Muscle of back (tissue), 11 donors: Measurements from ENCODE around the gene VWC2L. TPM values are rescaled to one million over a fixed set of nuclear protein-coding genes. Genes with fewer than 3 reads are reported as not detected.
A peak's percentile ranks its signal among the peaks of the same experiment; 100 is the strongest.

Experiments used
- DNase-seq, 3 donors: peaks; one replicate each; pipeline versions ENCODE4 v3.0.0 to v3.0.0-alpha.2; 2013
- polyA plus RNA-seq, 10 donors: library from polyadenylated mRNA; unstranded; fragments of 120-200 nt; gene quantifications; one replicate each; pipeline ENCODE4 v1.2.1, GENCODE V29; 2013; ENCODE audit not compliant: insufficient read length in 10 of 10

VWC2L gene
- polyA plus RNA-seq, 10 donors, result not detected

DNA sequence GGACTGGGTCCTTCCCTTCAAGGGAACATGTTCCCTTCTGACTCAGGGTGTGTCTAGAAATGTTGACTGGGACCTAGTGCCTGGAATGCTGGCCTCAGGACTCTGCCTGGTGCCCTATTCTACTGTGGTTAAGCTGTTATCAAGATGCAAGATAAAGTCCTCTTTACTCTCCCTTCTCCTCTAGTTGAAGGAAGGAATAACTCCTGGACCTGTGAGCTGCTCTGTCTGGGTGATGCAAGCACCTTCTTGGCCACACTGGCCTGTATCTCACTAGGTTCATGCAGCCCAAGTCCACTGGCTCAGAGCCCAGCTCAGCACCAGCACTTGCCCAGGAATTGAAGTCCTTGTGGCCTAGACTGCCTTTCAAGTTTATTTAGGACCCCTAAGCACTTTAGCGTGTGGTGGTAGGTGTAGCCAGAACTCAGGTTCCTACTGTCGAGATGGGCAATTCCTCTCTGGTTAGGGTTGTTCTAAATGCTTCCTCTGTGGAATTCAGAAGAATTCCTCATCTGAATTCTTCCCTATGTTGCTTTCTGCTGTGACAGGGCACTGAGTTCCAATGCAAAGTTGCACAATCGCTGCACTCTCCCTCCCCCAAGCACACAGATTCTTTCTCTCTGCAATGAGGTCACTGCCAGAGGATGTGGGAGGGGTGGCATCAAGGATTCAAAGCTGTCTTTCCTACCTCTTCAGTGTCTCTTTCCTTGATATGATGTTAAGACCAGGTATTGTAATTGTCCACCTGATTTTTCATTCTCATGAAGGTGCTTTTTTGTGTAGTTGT, 54.7 kb downstream of the VWC2L start:
- no peak for DNase-seq

GRCh38 chr2:214469728-214470127, 58.9 kb downstream of the VWC2L start:
- DNase-seq, result no peak

DNA sequence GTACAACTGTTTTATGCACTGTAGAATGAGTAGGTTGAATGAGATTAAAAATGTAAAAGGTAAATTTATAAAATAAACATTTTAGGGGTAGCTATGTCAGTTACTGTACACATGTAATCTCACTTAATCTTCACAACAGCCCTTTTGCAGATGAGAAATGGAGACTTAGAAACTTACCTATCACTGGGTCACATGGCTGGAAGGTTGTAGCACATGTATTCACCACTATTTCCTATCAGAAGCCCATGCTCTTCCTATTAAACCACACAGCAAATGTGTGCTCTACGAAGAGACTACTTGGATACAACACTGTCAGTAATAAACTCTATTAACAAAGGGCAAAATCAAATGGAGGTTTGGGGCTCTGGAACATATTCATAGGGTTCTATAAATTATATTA, 60.5 kb downstream of the VWC2L start:
- DNase-seq, result no peak

DNA sequence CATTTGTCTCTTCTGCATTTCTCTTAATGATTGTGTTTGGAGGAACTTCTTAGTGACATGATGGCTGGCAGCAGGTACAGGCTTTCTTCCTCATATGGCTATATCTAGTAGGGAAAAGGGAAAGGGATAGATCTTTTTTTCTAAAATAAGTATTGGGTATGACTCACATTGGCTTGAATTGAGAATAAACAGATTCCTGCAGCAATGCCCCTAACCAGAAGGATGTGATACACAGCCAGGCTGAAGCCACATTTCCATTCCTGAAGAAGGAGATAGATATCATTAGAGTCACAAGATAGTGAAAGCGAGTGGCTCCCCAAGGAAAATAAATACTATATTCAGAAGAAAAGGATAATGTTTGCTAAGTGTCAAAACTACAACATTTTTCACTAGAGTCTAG, 61.1 kb downstream of the VWC2L start:
- DNase-seq, result no peak

- no peak for DNase-seq
Measured at GRCh38 chr2:214477305-214477704, 66.5 kb downstream of the VWC2L start.

- peak; percentile 28 to 49 (median 34) for DNase-seq
Measured at GRCh38 chr2:214481204-214481603, 70.3 kb downstream of the VWC2L start.

- DNase-seq, result no peak
Measured at GRCh38 chr2:214482728-214483127, 71.9 kb downstream of the VWC2L start.

DNA sequence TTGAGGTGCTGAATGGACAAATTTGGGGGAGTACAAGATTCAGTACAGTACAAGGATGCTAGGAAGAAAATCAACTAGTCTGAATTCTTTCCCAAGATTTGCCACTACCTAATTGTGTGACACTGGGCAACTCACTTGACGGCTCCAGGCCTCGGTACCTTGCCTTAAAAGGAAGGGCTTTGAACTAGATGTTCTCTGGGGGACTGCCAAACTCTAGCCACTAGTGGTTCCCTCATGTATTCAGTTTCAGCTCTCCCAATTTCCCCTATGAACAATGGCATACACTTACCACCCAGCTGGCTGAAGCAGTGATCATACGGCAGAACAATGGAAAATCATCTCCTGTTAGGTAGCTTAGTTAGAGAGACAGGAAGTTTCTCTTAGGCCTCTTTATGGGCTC, 73.4 kb downstream of the VWC2L start:
- DNase-seq, result no peak

GRCh38 chr2:214484701-214485100, 73.8 kb downstream of the VWC2L start:
- no peak for DNase-seq

DNA sequence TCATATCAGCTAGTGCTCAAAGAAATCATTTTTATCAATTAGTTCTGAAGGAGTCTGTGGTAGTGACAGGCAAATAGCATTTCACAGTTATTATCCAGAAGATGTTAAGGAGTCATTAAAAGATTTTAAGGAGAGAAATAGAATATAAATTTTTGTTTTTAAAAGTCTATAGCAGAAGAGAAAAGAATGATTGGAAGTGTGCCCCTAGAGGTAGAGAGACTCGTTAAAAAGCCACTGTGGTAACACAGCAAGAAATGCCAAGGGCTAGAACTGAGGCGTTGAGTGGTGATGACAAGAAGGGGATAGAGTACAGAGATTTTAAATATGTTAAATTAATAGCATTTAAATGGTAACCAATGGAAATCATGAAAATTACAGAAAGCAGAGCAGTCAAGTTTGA, 78.3 kb downstream of the VWC2L start:
- no peak for DNase-seq

DNA sequence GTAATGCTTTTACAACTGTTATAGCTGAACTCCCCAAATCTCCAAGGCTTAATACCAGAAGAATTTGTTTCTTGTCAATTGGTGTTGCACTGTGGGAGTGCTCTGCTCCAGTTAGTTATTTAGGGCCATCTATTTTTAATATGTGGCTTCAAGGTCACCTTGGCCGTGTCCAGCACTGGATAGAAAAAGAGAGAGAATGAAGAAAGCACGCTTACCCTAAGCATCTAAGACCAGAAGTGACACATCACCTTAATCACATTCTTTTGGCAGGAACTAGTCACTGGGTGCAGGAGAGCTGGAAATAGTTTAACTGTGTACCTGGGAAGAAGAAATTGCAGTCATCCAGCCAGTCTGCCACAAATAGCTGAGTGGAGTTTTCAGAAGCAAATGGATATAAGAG, 78.8 kb downstream of the VWC2L start:
- no peak for DNase-seq

DNA sequence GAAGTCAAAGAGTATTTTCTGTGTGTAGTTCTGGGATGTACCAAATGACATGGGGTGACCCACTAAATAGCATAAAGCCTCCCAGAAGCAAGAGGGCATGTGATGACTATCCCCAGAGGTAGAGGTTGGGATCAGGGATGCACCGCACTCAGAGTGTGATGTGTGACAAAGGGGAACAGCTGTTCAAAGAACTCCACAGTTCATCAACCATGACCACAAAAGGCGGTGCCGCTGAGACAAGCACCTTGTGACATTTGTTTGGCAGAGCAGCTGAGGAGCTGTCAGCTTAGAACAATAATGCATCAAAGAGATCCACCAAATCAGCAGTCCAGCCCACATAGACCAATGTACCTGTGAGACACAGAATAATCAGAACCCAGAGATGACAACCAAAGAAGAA, 81.3 kb downstream of the VWC2L start:
- DNase-seq, result no peak

DNA sequence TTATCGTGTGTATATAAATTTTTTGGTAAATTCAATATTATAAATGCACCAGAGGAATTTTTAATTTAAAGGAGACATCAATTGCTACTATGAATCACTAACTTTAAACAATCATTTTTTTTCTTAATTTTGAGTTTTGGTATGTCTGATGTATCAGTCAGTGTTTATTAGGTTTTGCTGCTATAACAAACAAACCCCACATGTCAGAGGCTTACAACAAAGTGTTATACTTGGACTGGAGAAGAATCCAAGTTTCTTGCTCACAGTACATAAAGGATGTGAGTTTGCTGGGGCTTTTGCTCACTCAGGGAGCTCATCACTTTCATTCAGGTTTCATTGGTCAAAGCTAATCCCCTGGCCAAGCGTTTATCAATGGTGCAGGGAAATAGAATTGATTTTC, 81.8 kb downstream of the VWC2L start:
- DNase-seq, result no peak

- DNase-seq, result no peak
Measured at GRCh38 chr2:214497489-214497888, 86.6 kb downstream of the VWC2L start.

GRCh38 chr2:214503568-214503967, 92.7 kb downstream of the VWC2L start:
- no peak for DNase-seq

GRCh38 chr2:214504599-214505376, 93.9 kb downstream of the VWC2L start:
- no peak for DNase-seq

DNA sequence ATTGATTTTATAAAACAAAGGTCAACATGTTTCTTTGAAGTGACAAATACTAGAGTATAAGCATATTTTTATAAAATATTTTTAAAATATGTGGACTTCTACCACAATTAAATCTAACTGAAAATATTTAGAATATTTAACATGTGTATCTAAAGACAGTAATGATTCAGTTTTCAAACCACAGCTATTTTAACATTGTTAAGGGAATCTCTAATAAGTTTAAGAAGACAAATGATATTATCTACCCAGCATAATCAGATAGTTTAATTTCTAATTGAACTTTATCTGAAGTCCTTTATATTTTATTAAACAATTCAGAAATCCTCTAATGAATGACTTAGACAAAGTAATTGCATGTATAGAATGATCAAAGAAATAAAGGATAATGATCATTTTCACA, 96.2 kb downstream of the VWC2L start:
- DNase-seq, result no peak

DNA sequence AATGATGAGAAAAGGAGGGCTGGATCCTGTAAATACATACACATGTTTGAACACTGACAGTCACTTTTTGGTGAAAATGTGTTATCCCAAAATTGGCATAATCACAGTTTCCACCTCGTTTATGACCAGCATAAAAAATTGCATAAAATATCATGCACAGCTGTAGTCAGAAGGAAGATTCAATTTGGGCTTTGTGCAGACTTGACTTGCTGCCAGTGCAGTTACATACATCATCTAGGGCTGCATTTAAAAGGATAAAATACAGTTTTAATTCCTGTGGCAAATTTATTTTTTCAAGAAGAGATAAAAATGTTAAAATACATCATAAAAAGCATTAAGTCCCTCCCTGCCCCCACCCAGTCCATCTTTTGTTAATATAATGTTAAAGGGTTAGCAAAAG, 103.8 kb downstream of the VWC2L start:
- peak; percentile 5 to 65 (median 22) for DNase-seq

- peak in 1 of 3 donors; percentile 6 for DNase-seq
Measured at GRCh38 chr2:214515111-214515510, 104.3 kb downstream of the VWC2L start.

DNA sequence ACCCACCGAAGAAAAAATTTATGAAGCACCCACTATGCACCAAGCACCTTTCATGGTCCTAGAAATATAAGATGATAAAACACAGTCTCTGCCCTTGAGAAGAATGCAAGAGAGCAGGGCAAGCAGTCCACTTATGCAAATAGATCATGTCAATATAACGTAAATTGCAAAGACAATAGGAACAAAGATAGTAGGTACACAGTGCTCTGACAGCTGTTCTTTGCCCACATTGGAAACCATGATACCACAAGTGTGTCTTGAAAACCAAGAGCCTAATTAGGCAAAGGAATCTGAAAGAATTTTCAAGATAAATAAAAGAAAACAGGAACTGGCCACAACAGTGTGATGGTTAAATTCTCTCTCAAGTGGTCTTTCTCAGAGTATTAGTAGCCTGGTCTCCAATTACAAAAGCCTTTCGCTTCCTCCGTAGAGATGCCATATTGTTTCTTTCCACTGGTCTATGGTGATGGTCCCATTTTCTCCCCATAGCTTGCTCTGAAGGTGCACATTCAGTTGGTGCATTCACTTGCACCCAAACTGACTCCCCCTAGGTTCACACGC, 108.5 kb downstream of the VWC2L start:
- no peak for DNase-seq

DNA sequence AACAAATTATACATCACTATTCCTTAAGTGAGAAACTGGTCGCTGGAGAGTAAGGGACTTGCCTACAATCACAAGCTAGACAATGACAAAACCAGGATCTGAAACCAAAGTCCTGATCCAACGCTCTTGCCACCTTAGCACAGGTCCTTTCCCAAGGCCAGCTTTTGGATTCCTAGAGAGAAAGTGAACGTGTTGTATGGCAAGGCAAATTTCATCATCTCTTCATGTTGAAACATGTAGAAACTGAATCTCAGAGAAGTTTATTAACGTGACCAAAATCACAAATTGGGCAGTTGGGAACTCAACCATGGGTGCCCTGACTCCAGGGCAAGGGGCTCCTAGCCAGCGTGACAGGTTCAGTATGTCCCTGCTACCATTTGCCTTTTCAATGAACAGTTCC, 118.2 kb downstream of the VWC2L start:
- no peak for DNase-seq

GRCh38 chr2:214529514-214529913, 118.7 kb downstream of the VWC2L start:
- no peak for DNase-seq

DNA sequence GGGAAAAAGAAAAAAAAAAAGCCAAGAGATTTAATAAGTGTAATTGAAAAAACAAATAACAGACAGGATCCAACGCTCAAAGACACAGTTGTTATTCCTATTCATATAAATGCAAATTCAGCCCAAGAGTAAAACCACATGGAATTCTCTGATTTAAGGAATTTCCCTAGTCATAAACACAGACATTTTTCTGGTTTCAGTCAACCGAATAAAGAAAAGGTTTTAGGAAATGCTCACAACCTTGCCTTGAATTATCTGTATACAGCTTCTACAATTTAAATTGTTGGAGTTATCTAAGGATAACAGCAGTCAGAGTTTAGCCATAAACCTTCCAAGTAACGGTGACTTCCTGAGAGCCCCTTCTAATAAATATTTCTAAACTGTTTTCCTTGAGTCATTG, 122.7 kb downstream of the VWC2L start:
- DNase-seq, result no peak
